Nephron progenitor cell (in vitro differentiated cells): ENCODE data around the gene PKD2.

Source experiments
- DNase-seq: peaks from one replicate; pipeline ENCODE4 v3.0.0; 2021
- H3K27ac Mint-ChIP-seq: 2 replicates; pipeline ENCODE4 v1.8.0; 2021; ENCODE audit warnings: mild to moderate bottlenecking, moderate library complexity, mixed read lengths
- H3K27me3 Mint-ChIP-seq: 2 replicates; pipeline ENCODE4 v1.8.0; 2021; ENCODE audit warnings: mild to moderate bottlenecking, low read depth, mixed read lengths; ENCODE audit not compliant: poor library complexity
- H3K36me3 Mint-ChIP-seq: 2 replicates; pipeline ENCODE4 v1.8.0; 2021; ENCODE audit warnings: low read depth, mixed read lengths
- H3K4me1 Mint-ChIP-seq: 2 replicates; pipeline ENCODE4 v1.8.0; 2021; ENCODE audit warnings: mixed read lengths
- H3K4me3 Mint-ChIP-seq: 2 replicates; pipeline ENCODE4 v1.8.0; 2021; ENCODE audit warnings: mild to moderate bottlenecking, moderate library complexity, mixed read lengths
- H3K9me3 Mint-ChIP-seq: 2 replicates; pipeline ENCODE4 v1.8.0; 2021; ENCODE audit warnings: mild to moderate bottlenecking, moderate library complexity, mixed read lengths
- CTCF ChIP-seq: fragments of 200-600 bp; sonication (generic); IDR thresholded peaks from 2 replicates; pipeline ENCODE4 v1.5.0; 2021; ENCODE audit warnings: antibody characterized with exemption

The PKD2 gene

DNA sequence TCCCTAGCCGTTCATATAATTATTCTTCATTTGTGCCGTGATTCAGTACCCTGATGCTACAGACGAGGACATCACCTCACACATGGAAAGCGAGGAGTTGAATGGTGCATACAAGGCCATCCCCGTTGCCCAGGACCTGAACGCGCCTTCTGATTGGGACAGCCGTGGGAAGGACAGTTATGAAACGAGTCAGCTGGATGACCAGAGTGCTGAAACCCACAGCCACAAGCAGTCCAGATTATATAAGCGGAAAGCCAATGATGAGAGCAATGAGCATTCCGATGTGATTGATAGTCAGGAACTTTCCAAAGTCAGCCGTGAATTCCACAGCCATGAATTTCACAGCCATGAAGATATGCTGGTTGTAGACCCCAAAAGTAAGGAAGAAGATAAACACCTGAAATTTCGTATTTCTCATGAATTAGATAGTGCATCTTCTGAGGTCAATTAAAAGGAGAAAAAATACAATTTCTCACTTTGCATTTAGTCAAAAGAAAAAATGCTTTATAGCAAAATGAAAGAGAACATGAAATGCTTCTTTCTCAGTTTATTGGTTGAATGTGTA lies 24.9 kb upstream of the PKD2 start:
- no peak for TF ChIP-seq CTCF
- Mint-ChIP-seq H3K27ac (no peak overlapping the region), H3K4me3 (no peak overlapping the region), H3K27me3 (no peaks in the 10 kb centered on the region), H3K9me3 (no peaks in the 10 kb centered on the region), H3K36me3 (no peaks in the 10 kb centered on the region), H3K4me1 (no peaks in the 10 kb centered on the region)
- DNase-seq: no peak

- H3K27ac Mint-ChIP-seq: no peak overlapping the region
Observed at GRCh38 chr4:87983996-87984395, 23.4 kb upstream of the PKD2 start.

GRCh38 chr4:87985097-87985886 lies 22.1 kb upstream of the PKD2 start:
- DNase-seq: peak; percentile 46
- no peaks in the 10 kb centered on the region for H3K9me3 Mint-ChIP-seq
- peaks cover 4% of the 10 kb centered on the region for H3K27me3 Mint-ChIP-seq
- H3K27ac Mint-ChIP-seq: no peak overlapping the region
- no peak overlapping the region for H3K4me3 Mint-ChIP-seq
- H3K4me1 Mint-ChIP-seq: no peaks in the 10 kb centered on the region
- H3K36me3 Mint-ChIP-seq: no peaks in the 10 kb centered on the region
- peak; percentile 47 for TF ChIP-seq CTCF

More at GRCh38 chr4:87983996-87984395, 23.4 kb upstream of the PKD2 start:
- Mint-ChIP-seq H3K9me3 (no peaks in the 10 kb centered on the region), H3K4me1 (no peaks in the 10 kb centered on the region), H3K4me3 (no peak overlapping the region), H3K36me3 (no peaks in the 10 kb centered on the region), H3K27me3 (peaks cover 4% of the 10 kb centered on the region)
- DNase-seq: no peak
- no peak for TF ChIP-seq CTCF

- H3K4me3 Mint-ChIP-seq: no peak overlapping the region
- DNase-seq: no peak
- H3K27me3 Mint-ChIP-seq: peaks cover 4% of the 10 kb centered on the region
Observed at GRCh38 chr4:87985887-87986200, 21.6 kb upstream of the PKD2 start.

GRCh38 chr4:87986508-87986907 lies 20.9 kb upstream of the PKD2 start:
- Mint-ChIP-seq H3K36me3 (no peaks in the 10 kb centered on the region), H3K4me1 (no peaks in the 10 kb centered on the region), H3K27me3 (peaks cover 4% of the 10 kb centered on the region), H3K27ac (no peak overlapping the region), H3K9me3 (no peaks in the 10 kb centered on the region), H3K4me3 (no peak overlapping the region)
- no peak for TF ChIP-seq CTCF
- DNase-seq: no peak

More at GRCh38 chr4:87985887-87986200, 21.6 kb upstream of the PKD2 start:
- H3K9me3 Mint-ChIP-seq: no peaks in the 10 kb centered on the region
- no peaks in the 10 kb centered on the region for H3K36me3 Mint-ChIP-seq
- no peak overlapping the region for H3K27ac Mint-ChIP-seq
- no peaks in the 10 kb centered on the region for H3K4me1 Mint-ChIP-seq
- peak; percentile 11 for TF ChIP-seq CTCF

GRCh38 chr4:87989765-87990164 lies 17.7 kb upstream of the PKD2 start:
- no peaks in the 10 kb centered on the region for H3K4me1 Mint-ChIP-seq
- no peaks in the 10 kb centered on the region for H3K36me3 Mint-ChIP-seq
- peaks cover 4% of the 10 kb centered on the region for H3K27me3 Mint-ChIP-seq
- peaks cover 4% of the 10 kb centered on the region for H3K9me3 Mint-ChIP-seq
- no peak for DNase-seq
- H3K4me3 Mint-ChIP-seq: no peak overlapping the region
- no peak overlapping the region for H3K27ac Mint-ChIP-seq
- no peak for TF ChIP-seq CTCF
